ENCODE results near the gene GET4.

The GET4 gene

GRCh38 chr7:886626-887487 is 10.5 kb downstream of the GET4 start:
- DNase-seq (ENCODE audit: low read depth) = no peak

DNA sequence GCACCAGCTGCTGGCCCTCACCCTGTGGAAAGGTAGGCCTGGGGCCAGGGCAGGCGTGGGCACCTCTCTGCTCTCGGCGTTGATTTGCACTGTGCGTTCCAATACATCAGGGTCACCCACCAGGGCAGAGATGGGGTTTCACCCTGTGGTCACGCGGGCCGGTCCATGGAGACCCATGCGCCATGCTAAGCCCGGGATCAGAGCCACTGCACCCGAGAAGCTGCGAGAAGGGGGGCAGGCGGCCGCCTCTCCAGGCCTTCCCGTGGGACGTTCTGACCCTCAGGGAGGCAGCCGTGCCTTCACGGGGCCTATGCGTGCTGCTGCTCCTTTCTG is 11.1 kb downstream of the GET4 start:
- no peak for DNase-seq (ENCODE audit: low read depth)

DNA sequence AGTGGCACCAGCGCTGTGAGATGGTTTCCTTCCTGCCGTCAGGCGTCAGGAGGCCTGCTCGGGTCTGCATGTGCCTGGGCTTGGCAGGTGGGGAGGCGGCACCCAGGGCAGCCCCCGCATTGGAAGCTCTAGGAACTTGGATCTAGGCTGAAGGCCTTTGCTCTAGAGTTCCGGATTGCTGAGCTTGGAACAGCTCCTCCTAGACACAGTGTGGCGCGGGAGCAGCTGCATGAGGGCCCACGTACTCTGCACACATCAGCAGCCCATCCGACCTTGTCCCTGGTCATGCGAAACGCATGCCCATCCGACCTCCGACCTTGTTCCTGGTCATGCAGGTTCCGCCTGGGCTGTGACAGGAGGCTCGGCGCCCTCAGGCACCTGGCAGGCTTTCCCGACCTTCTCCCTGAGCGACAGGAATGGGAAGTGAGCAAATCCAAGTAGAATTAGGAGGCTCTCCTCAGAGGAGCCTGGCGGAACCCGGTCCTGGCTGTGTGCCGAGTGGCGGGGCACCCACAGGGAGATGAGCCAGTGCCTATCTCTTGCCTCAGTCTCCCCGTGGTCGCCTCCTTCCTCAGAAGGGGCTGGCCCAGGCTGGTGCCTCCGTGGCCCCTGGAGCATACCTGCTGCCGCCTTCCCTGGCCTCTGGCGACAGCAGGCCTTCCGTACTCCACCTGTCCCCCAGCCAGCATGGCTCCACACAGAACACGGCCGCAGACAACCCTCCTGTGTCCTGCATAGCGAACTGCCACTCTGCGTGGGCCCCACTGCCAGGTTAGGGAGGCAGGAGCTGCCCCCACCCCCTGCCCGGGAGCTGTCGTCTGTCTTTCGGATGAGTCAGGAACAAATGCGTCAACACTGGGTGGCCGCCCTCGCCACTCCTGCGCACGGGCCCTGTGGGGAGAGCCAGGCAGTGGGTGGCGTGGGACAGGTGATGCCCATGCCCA is 12.0 kb downstream of the GET4 start:
- no peak for DNase-seq (ENCODE audit: low read depth)

DNA sequence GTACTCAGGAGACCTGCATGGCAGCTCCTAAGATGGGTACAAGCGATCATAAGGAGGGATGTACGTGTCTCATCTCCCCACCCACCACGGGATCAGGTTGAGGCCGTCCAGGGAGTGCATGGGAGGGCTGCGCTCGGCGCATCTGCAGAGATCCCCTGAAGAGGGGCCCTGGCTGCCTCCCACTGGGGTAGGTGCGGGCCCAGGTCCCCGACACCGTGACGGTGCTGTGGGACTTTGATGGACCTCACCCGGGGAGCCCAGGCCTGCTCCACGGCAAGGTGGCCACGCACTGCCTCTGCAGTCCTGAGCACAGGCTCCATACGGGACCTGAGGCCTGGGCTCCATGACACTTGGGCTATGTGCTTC is 12.7 kb downstream of the GET4 start:
- no peak for DNase-seq (ENCODE audit: low read depth)

DNA sequence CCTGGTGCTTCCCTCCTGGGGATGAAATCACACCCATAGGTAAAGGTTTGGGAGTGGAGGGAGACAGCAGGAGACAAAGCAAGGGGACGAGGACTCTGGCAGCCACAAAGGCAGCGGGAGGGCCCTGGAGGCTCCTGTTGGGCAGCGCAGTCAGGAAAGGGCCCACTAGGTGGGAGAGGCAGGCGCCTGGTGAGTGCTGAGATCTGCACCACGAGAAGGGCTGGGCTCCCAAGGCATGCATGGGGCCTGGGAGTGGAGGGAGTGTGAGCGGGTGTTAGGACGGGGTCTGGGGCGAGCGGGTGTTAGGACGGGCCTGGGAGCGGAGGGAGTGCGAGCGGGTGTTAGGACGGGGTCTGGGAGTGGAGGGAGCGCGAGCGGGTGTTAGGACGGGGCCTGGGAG is 13.0 kb downstream of the GET4 start:
- no peak for DNase-seq (ENCODE audit: low read depth)

DNA sequence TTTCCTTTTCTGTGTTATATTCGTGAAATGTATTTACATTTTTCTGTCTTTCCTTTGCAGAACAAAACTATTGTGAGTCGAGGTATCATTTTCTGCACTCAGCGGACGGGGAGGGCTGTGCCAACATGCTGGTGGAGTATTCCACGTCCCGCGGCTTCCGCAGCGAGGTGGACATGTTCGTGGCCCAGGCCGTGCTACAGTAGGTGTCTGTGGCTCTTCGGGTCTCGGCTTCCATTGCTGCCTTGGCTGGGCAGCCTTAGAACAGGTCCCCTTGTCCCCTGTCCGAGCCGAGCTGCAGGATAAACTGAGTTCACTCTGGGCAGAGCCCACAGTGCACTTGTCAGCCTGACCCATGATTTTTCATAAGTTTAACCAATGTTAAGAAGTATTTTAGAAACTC is 14.5 kb downstream of the GET4 start:
- DNase-seq (ENCODE audit: low read depth) = no peak

- DNase-seq (ENCODE audit: low read depth) = no peak
Observed at GRCh38 chr7:891291-891690, 14.9 kb downstream of the GET4 start.

GRCh38 chr7:891805-892204 is 15.5 kb downstream of the GET4 start:
- DNase-seq (ENCODE audit: low read depth) = no peak

- DNase-seq (ENCODE audit: low read depth) = no peak
Observed at GRCh38 chr7:892648-893593, 16.6 kb downstream of the GET4 start.

DNA sequence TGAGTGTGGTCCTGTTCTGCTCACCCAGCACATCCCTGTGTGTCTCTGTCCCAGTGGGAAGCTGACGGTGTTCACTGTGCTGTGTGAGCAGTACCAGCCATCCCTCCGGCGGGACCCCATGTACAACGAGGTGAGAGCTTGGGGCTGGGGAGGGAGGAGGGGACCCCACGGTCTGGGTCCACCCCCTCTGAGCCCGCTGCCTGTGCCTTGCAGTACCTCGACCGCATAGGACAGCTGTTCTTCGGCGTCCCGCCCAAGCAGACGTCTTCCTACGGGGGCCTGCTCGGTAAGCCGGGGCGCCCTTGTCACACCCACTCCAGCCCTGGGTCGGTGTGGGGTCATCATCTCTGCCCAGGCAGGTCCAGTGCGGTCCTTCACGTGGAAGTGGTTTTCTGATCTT is 17.3 kb downstream of the GET4 start:
- DNase-seq (ENCODE audit: low read depth) = no peak

DNA sequence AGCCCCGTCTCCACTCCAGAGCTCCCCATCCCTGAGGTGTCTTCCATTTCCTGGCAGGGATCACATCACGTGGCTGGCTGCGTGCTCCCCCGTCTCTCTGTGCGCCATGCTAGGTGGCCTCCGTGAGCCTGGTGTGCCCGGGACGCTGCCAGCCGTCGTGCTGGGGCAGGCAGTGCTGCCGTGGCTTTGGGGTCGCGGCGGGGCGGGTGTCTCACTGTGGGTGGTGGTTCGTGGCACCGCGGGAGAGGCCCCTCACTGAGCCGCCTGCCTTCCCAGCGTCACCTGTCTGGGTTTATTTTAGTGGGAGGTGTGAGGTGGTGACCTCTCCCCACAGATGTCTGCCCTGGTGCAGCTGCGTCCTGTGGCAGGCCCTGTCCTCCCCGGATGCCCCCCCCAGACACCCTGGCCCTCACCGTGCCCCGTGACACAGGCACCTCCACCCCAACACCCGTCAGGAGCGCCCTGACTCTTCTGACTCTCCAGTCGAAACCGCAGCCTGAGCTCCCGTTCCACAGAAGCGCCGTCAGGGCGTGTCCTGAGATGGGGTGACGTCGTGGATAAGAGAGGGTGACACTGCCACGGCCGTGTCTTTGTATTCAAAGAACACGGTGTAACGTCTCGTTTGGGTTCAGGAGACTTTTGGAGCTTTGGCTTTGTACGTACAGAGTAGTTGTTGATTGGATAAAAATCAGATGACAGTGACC is 18.0 kb downstream of the GET4 start:
- DNase-seq (ENCODE audit: low read depth) = no peak

DNA sequence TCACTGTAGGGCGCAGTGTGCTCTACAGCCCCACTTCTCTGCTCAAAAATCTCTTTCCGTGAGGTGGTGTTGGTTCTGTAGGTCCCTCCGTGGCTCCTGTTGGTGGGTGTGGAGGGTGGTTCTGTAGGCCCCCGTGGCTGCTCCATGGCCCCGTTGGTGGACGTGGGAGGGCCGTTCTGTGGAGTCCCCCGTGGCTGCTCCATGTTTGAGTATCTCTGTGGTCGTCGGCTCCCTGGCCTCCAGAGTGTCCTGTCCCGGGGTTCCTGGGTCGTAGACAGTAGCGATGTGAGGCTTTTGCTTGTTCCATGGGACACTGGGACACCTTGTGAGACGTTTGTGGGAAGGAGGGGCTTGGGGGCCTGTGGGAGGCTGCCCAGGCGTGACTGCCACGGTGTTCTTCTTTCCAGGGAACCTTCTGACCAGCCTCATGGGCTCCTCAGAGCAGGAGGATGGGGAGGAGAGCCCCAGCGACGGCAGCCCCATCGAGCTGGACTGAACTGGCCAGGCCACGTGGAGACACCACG is 18.6 kb downstream of the GET4 start:
- DNase-seq (ENCODE audit: low read depth) = no peak

GRCh38 chr7:895451-896052 is 19.2 kb downstream of the GET4 start:
- no peak for DNase-seq (ENCODE audit: low read depth)

- no peak for DNase-seq (ENCODE audit: low read depth)
Observed at GRCh38 chr7:896346-897075, 20.2 kb downstream of the GET4 start.

- no peak for DNase-seq (ENCODE audit: low read depth)
Observed at GRCh38 chr7:897086-897485, 20.7 kb downstream of the GET4 start.

DNA sequence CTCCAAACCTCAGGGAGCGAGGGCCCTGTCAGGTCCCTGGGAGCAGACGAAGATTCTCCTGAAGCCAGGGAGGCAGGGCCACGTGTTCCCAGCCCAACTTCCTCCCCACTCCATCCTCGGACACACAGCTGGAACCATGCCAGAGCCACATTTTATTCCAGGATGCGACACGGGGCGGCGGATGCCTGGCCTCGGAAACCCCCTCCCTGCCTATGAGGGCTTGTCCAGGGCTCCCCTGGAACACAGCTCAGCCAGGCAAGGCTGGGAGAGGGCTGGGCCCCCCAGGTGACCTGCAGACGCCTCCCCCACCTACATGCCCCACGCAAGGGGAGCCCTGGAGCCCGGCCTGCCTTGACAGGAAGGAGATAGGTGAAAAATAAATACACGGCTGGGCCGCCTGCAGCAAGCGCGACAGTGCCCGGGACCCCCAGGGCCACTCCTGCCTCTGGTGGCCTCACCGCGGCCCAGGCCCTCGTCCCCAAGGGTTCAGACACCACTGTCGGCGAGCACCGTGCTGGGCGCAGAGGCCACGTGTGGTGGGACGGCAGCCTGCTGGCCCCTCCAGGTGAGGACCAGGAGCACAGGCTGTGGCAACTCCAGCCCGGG is 21.5 kb downstream of the GET4 start:
- no peak for DNase-seq (ENCODE audit: low read depth)

DNA sequence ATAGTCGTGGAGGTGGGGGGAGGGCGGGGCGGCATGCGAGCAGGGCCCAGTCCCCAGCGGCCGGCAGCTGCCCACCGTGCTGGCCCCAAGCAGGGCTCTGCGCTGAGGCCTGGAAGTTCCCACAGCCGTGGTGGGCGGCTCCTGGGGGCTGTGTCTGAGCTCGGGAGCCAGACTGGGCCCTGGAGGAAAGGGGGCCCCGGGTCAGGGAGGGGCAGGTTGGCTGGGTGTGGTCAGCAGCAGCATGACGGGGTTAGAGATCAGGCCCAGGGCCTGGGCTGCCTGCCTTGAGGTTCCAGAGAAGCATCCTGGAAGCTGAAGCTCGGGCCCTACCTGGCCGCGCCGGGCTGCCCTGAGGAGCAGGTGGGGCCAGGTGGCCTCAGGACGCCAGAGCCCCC is 22.1 kb downstream of the GET4 start:
- DNase-seq (ENCODE audit: low read depth) = no peak

DNA sequence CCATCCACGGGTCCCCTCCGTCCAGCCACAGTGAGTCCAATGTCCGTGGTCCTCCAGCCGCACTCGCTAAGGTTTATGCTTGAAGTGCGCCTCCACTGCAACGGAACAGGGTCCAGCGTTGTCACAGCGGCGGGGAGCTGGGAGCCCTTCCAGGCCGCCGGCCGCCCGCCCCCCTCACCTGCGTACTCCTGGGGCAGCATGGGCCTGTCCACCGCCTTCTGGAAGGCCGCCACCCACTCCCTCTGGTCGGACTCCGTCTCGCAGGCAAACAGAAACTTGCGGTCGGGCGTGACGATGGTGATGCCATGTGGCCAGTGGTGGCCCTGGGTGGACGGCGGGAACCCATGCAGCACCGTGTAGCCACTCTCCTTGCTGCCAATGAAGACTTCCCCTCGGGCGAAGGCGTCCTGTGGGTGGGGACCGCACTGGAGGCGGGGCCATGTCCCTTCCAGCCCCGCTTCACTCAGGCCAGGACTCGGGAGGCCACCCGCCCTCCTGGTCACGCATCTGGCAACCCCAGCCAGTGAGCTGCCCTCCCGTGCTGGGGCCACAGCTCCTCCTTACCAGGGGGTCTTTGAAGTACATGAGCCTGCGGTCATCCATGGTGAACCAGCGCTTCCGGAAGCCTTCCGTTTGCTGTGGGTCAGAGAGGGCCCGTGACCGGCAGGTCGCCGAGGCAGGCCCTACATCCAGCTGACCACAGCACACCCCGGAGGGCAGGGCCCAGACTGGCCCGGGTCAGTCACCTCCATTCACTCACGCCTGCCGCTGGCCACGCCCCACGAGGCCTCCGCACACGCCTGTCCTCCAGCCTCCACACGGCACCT is 22.7 kb downstream of the GET4 start:
- DNase-seq (ENCODE audit: low read depth) = no peak

GRCh38 chr7:899806-900205 is 23.5 kb downstream of the GET4 start:
- no peak for DNase-seq (ENCODE audit: low read depth)
